GM12875 (cell line): ENCODE data around the gene HDGF.
"Not testable (repeated sequence)": the region's sequence is repeated elsewhere in the genome, so short reads cannot be mapped to it uniquely, and the experiment has no call there.

Source experiments
- H3K4me3 ChIP-seq: one replicate; pipeline ENCODE4 v1.5.1; 2011; ENCODE audit warnings: low read depth, low read length, control low read depth
- CTCF ChIP-seq: IDR thresholded peaks from 2 replicates; pipeline ENCODE4 v1.5.1; 2011; ENCODE audit warnings: low read depth, mild to moderate bottlenecking, control low read depth, inconsistent platforms, low read length, moderate library complexity, borderline replicate concordance; ENCODE audit not compliant: insufficient read depth

Gene HDGF

GRCh38 chr1:156767101-156767878, 15.8 kb upstream of the HDGF start, which contains the start of gene PRCC:
Gene PRCC (plus strand): TSS chr1:156767535. CDS start chr1:156767772, 237 bp downstream.
- TF ChIP-seq CTCF = no peak
- peak within 1 kb of the TSS; percentile 98 for H3K4me3 ChIP-seq

- no peak for TF ChIP-seq CTCF
- peak overlapping the region; percentile 73 for H3K4me3 ChIP-seq
These were observed 15.0 kb upstream of the HDGF start for GRCh38 chr1:156766298-156767100.

GRCh38 chr1:156765666-156766065, 14.2 kb upstream of the HDGF start:
- no peak for TF ChIP-seq CTCF
- H3K4me3 ChIP-seq = no peak overlapping the region

GRCh38 chr1:156765136-156765535, 13.7 kb upstream of the HDGF start:
- H3K4me3 ChIP-seq = not testable (repeated sequence)

- no peak overlapping the region for H3K4me3 ChIP-seq
- TF ChIP-seq CTCF = no peak
These were observed 9.3 kb upstream of the HDGF start for GRCh38 chr1:156760796-156761104.

- no peak overlapping the region for H3K4me3 ChIP-seq
- no peak for TF ChIP-seq CTCF
These were observed 8.8 kb upstream of the HDGF start for GRCh38 chr1:156760092-156760795.

GRCh38 chr1:156757572-156758253, 6.2 kb upstream of the HDGF start:
- not testable (repeated sequence) for H3K4me3 ChIP-seq
